Measurements from ENCODE around the gene CPLX4.

GRCh38 chr18:59264121-59264571 lies 54.3 kb downstream of the CPLX4 start:
- TF ChIP-seq, protein P1, sequence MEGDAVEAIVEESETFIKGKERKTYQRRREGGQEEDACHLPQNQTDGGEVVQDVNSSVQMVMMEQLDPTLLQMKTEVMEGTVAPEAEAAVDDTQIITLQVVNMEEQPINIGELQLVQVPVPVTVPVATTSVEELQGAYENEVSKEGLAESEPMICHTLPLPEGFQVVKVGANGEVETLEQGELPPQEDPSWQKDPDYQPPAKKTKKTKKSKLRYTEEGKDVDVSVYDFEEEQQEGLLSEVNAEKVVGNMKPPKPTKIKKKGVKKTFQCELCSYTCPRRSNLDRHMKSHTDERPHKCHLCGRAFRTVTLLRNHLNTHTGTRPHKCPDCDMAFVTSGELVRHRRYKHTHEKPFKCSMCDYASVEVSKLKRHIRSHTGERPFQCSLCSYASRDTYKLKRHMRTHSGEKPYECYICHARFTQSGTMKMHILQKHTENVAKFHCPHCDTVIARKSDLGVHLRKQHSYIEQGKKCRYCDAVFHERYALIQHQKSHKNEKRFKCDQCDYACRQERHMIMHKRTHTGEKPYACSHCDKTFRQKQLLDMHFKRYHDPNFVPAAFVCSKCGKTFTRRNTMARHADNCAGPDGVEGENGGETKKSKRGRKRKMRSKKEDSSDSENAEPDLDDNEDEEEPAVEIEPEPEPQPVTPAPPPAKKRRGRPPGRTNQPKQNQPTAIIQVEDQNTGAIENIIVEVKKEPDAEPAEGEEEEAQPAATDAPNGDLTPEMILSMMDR (IDR thresholded peaks at IDR 0.05) = no peak
- no peak for TF ChIP-seq POLR2AphosphoS5 (IDR thresholded peaks at IDR 0.05; ENCODE audit: low read depth, low read length)

All from Panc1 (cell line).